ENCODE results near the gene CCDC150. TPM values are rescaled to one million over a fixed set of nuclear protein-coding genes. Genes with fewer than 3 reads are reported as not detected.

CCDC150 gene
- 10 to 100 TPM in 1 of 4 donors, 1 to 10 TPM in 3; 2.4 to 10.1 (median 4.9) TPM for total RNA-seq

DNA sequence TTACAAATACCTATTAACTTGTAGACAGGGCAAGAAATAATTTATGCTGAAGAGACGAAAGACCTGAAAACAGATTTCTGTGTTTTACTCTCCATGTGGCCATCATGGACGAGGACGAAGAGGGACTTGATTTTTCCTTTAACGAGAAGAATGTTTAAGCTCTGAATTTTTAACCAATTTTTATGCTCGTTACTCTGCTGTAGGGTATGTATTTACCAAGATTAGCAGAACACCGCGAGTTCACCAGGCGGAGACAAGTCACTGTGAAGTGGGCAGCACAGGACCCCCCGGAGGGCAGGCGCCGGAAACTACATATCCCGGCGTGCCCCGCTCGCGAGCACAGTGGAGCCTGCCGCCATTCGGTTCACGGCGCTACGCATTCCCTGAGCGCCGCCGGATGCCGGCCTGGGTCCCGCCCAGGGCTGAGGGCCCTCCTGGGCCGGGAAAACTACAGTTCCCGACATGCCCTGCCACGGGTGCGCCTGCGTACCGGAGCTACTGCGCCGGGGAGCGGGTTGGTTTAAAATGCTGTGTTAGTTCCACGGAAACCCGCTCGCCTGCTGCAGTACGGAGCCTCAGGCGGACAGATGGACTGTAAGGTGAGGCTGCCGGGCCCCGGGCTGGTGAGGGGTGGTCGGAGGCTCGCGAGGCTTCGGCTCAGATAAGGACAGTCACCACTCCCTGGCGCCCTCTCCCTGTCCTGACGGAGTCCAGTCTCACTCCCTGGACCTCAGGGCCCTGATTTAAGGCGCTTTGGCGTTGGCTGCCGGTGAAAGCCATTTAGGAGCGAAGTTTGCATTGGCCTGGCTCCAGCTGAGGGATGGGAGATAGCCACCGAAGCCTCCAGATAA lies at the start of gene CCDC150:
CCDC150 (plus strand) TSS at position 536 of the 851 bp plus-strand sequence; CDS start at position 588, 52 bp downstream.
- WGBS, 2 donors = 9 to 10% methylated on average over 12 to 19 of the region's 53 CpGs
- TF ChIP-seq, protein P1, sequence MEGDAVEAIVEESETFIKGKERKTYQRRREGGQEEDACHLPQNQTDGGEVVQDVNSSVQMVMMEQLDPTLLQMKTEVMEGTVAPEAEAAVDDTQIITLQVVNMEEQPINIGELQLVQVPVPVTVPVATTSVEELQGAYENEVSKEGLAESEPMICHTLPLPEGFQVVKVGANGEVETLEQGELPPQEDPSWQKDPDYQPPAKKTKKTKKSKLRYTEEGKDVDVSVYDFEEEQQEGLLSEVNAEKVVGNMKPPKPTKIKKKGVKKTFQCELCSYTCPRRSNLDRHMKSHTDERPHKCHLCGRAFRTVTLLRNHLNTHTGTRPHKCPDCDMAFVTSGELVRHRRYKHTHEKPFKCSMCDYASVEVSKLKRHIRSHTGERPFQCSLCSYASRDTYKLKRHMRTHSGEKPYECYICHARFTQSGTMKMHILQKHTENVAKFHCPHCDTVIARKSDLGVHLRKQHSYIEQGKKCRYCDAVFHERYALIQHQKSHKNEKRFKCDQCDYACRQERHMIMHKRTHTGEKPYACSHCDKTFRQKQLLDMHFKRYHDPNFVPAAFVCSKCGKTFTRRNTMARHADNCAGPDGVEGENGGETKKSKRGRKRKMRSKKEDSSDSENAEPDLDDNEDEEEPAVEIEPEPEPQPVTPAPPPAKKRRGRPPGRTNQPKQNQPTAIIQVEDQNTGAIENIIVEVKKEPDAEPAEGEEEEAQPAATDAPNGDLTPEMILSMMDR (IDR thresholded peaks at IDR 0.05) = peak in 3 of 6 experiments; percentile 16 to 41 (median 17)
- peak in 1 of 4 donors; percentile 48 for TF ChIP-seq POLR2A (IDR thresholded peaks at IDR 0.05)
- Histone ChIP-seq H3K27ac (peak within 1 kb of the TSS; percentile 51 to 66 (median 60)), H3K36me3 (no peaks in the 10 kb centered on the region), H3K9me3 (no peaks in the 10 kb centered on the region), H3K4me3 (peak within 1 kb of the TSS; percentile 38 to 83 (median 60)), H3K27me3 (no peaks in the 10 kb centered on the region), H3K4me1 (peaks cover 0 to 15% (median 14%) of the 10 kb centered on the region in 3 donors)
- intact Hi-C loops (cut with DNase I) = no loop called here
- peak; percentile 68 for DNase-seq

DNA sequence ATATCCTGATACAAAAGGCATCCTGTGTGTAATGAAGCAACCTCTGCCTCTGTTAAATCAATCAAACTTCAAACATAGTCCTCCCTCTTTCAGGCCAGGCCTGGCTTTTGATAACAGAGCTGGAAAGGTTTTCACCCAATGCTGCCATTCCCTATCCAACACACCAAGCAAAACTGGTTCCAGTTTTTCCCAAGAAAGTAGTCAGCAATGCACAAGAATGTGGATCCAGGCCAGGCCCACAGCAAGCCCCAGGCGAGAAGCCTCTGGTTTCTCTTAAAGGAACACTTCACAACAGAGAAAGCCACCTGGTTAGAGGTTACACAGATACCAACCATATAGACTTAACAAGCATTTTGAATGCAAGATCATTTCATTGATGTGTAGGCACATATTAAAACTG lies 49.2 kb upstream of the CCDC150 start:
- no peaks in the 10 kb centered on the region for H3K9me3 ChIP-seq
- H3K36me3 ChIP-seq = no peaks in the 10 kb centered on the region
- DNase-seq = no peak
- WGBS, 2 donors = 30 to 50% methylated on average over 1 of the region's 1 CpG
- no peak overlapping the region for H3K27ac ChIP-seq
- TF ChIP-seq, protein P1 (IDR thresholded peaks at IDR 0.05) = no peak
- no peak for TF ChIP-seq POLR2A (IDR thresholded peaks at IDR 0.05)
- intact Hi-C loops (cut with DNase I) = no loop called here
- peaks cover 0 to 59% (median 0%) of the 10 kb centered on the region in 4 donors for H3K27me3 ChIP-seq
- no peak overlapping the region for H3K4me3 ChIP-seq
- peaks cover 4 to 35% (median 9%) of the 10 kb centered on the region in 3 donors for H3K4me1 ChIP-seq

DNA sequence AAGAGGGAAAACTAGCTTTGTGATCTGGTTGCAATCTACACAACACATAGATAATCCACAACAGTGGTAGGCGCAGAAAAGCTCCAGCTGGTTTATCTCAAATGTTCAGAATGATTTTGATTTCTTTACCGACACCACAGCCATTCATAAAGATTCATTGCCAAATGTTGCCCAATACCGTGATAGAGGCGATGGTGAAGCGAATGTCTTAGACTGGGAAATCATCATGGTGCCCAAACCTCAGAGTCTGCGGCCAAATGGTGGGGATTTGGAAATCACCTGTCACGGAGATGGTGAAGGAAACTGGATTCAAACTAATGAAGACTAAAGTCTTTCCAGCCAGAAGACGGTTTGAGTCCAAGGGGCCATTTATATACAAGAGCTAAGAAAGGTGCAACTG lies 48.5 kb upstream of the CCDC150 start:
- TF ChIP-seq POLR2A (IDR thresholded peaks at IDR 0.05) = no peak
- peaks cover 4 to 35% (median 9%) of the 10 kb centered on the region in 3 donors for H3K4me1 ChIP-seq
- no peak overlapping the region for H3K4me3 ChIP-seq
- intact Hi-C loops (cut with DNase I) = no loop called here
- no peak overlapping the region for H3K27ac ChIP-seq
- H3K36me3 ChIP-seq = no peaks in the 10 kb centered on the region
- peaks cover 0 to 60% (median 0%) of the 10 kb centered on the region in 4 donors for H3K27me3 ChIP-seq
- no peaks in the 10 kb centered on the region for H3K9me3 ChIP-seq
- WGBS, 2 donors = 93 to 94% methylated on average over 8 of the region's 8 CpGs
- no peak for DNase-seq

DNA sequence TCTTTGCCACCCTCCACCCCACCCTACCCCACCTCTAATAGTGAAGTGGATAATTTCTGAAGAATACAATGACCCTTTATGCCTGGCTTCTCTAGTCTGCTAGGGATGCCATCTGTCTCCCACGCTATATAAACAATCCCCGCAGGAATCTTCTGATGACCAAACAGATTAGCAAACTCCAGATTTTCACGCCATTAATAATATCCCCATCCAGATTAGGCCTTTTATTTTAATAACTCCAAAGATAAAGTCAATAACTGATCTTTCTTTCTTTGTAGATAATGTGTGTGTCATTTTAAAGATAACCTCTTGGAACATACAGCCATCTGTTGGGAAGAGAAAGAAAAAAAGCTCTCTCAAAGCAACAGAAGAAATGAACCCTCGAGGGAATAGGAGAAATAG lies 47.9 kb upstream of the CCDC150 start:
- peaks cover 4 to 31% (median 9%) of the 10 kb centered on the region in 3 donors for H3K4me1 ChIP-seq
- no peak for DNase-seq
- H3K4me3 ChIP-seq = no peak overlapping the region
- intact Hi-C loops (cut with DNase I) = no loop called here
- TF ChIP-seq, protein P1 (IDR thresholded peaks at IDR 0.05) = no peak
- no peak for TF ChIP-seq POLR2A (IDR thresholded peaks at IDR 0.05)
- 72 to 74% methylated on average over 4 of the region's 4 CpGs for WGBS, 2 donors
- no peak overlapping the region for H3K27ac ChIP-seq
- H3K9me3 ChIP-seq = no peaks in the 10 kb centered on the region
- H3K36me3 ChIP-seq = no peaks in the 10 kb centered on the region
- peaks cover 0 to 66% (median 0%) of the 10 kb centered on the region in 4 donors for H3K27me3 ChIP-seq

DNA sequence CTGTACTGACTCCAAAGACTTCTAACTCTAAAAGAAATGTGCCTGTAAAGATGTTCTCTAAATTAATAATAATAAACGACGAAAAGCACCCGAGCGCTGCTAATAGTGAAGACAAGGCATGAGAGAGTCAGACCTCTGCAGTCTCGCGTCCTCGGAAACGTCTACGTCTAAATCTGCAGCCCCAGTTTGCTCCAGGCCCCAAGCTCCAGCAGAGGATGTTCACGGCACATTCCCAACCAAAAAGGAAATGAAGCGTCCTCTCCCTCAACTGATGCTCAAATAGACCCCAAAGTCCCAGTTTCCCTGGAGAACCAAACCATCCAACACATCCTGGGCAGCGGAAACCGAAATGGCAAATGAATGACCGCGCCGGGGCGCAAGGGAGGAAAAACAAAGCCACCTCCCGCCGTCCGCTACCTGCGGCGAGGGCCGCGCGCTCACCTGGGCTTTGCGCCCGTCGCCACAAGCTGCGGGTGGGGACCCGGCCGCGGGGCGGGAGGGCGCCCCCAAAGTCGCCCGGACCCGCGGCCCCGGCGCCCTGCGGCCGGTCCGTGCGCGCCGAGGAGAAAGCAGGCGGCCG lies 47.1 kb upstream of the CCDC150 start:
- WGBS, 2 donors = 2 to 4% methylated on average over 10 to 15 of the region's 48 CpGs
- TF ChIP-seq POLR2A (IDR thresholded peaks at IDR 0.05) = no peak
- TF ChIP-seq, protein P1 (IDR thresholded peaks at IDR 0.05) = no peak
- Histone ChIP-seq H3K27ac (peak overlapping the region in 3 of 4 donors; percentile 40 to 88 (median 77)), H3K9me3 (no peaks in the 10 kb centered on the region), H3K27me3 (peaks cover 0 to 66% (median 0%) of the 10 kb centered on the region in 4 donors), H3K4me3 (peak overlapping the region; percentile 58 to 81 (median 78)), H3K4me1 (peaks cover 4 to 27% (median 9%) of the 10 kb centered on the region in 3 donors), H3K36me3 (no peaks in the 10 kb centered on the region)
- intact Hi-C loops (cut with DNase I) = no loop called here
- no peak for DNase-seq
